Measurements from ENCODE around the gene RFTN1.

RFTN1 gene

DNA sequence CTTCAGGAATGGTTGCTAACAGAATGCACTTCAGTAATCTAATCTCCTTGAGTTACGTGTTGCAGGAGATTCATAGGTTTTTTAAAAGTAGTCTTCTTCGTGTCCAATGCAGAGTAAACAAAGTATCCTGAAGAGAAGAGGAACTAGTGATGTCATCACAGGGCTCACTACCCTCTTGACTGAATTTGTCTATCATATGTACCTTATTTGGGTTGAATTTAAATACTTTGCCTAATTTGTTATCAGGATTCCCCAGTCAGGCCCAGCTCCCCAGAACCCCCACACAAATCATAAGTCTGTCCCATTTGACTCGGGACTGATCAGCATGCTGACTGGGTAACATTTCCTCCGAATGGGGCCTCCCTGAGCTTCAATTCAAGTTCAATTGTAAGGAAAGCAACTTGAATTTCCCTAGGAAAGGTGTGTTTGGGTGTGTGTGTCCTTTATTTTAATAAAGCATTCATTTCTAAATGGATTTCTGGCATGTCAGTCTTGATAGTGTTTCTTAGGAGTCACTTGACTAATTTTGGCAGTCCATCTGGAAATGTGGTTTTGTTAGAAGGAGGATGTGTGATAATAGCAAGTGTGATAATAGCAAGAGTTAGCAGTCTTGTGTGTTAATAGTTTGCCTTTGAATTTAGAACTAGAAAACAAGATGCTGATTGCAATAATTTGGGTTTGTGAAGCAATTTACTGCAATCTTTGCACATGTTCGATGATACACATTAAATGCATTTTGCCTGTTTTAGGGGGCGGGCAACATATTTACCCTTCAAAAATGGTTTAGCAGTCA lies 226.6 kb downstream of the RFTN1 start:
- no peak for TF ChIP-seq JUND (IDR thresholded peaks at IDR 0.05; ENCODE audit: low read depth)
- in situ Hi-C loops (cut with HindIII; ENCODE audit: low pct_unique_long_range_greater_than_20kb, low sequenced_read_pairs) = no loop called here
- DNase-seq (ENCODE audit: low read depth in 1 of 2, low spot score in 1 of 2) = no peak

DNA sequence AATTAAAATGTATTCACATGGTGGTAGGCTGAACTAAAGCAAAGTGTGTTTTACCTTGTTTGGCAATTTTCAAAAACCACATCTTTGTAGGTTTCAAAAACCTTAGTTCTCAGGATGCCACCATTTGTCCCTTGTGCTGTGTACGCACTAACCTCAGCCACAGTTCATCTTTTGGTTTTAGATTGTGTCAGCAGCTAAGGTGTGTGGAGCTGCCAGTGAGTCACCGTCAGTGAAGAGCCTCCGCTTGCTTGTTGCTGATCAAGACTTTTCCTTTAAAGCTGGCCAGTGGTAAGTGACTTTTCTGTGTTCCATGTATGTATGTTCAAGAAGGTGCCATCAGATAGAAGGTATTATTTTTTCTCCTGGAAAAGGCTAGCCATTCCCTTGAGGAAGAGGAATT lies 227.3 kb downstream of the RFTN1 start:
- no peak for TF ChIP-seq JUND (IDR thresholded peaks at IDR 0.05; ENCODE audit: low read depth)
- DNase-seq (ENCODE audit: low read depth in 1 of 2, low spot score in 1 of 2) = no peak
- in situ Hi-C loops (cut with HindIII; ENCODE audit: low pct_unique_long_range_greater_than_20kb, low sequenced_read_pairs) = no loop called here

DNA sequence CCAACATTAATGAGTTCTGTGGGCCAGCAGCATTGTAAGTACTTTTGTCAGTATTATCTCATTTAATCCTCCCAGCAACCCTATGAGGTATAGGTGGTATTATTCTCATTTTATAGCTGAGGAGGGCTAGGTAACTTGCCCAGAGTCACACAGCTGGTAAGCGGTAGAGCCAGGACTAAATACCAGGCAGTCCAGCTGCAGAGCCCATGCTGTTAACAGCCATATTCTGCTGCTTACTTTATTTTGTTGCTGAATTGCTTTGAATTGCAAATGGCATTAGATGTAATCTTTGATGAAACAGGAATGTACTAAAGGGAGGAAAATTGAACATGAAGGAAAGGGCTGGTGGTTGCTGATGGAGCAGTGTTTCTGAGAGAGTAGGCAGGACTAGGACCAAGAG lies 228.9 kb downstream of the RFTN1 start:
- DNase-seq (ENCODE audit: low read depth in 1 of 2, low spot score in 1 of 2) = no peak
- TF ChIP-seq JUND (IDR thresholded peaks at IDR 0.05; ENCODE audit: low read depth) = no peak
- in situ Hi-C loops (cut with HindIII; ENCODE audit: low pct_unique_long_range_greater_than_20kb, low sequenced_read_pairs) = no loop called here

DNA sequence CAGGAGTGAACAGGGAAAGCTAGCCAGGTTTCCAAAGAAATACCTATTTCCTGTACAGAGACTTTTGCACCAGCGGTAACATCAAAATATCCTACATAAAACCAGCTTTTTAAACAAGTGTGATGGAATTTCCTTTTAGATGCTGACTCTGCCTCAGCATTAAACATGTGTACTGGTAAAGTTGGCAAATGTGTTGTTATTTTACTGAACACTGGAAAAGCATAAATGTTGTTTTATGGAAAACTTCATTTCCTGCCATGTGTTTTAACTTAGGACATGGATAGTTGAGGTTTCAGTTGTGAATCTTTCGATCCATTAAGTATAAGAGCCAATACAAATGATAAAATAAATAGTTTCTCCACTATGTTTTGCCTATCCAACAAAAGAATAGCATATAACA lies 232.8 kb downstream of the RFTN1 start:
- DNase-seq (ENCODE audit: low read depth in 1 of 2, low spot score in 1 of 2) = no peak
- no peak for TF ChIP-seq JUND (IDR thresholded peaks at IDR 0.05; ENCODE audit: low read depth)
- in situ Hi-C loops (cut with HindIII; ENCODE audit: low pct_unique_long_range_greater_than_20kb, low sequenced_read_pairs) = no loop called here

DNA sequence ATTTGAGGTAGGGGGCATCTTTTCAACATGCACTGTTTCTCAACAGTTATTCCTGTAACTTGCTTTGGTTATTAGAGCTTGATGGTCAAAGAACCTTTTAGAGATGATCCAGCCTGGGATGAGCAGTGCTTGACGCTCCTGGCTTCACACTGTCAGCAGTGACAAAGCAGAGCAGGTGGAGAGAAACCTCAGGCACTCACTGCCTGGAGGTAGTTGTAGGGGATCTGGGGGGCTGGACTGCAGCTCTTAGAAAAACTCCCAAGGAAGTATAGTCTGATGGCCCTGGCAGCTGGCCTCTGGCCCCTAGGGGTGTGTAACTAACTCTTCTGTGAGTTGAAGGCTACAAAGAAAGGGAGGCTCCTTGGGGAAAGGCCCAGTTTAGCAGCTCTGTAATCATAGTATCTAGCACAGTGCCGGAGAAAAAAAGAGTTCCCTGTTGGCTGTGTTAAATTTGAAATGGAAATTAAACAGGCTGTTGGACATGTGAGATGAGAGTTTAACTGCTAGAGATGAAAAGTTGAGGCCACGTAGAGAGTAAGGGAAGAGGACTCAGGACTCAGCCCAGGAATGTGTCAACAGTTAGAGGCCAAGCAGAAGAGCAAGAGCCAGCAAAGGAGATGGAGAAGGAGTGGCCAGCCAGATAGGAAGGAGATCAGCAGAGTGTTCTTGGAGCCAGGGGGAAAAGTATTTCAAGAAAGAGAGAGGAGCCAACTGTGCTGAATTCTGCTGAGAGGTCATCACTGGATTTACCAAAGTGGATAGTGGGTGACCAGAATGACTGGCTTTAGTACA lies 234.3 kb downstream of the RFTN1 start:
- no peak for DNase-seq (ENCODE audit: low read depth in 1 of 2, low spot score in 1 of 2)
- no peak for TF ChIP-seq JUND (IDR thresholded peaks at IDR 0.05; ENCODE audit: low read depth)
- in situ Hi-C loops (cut with HindIII; ENCODE audit: low pct_unique_long_range_greater_than_20kb, low sequenced_read_pairs) = no loop called here

DNA sequence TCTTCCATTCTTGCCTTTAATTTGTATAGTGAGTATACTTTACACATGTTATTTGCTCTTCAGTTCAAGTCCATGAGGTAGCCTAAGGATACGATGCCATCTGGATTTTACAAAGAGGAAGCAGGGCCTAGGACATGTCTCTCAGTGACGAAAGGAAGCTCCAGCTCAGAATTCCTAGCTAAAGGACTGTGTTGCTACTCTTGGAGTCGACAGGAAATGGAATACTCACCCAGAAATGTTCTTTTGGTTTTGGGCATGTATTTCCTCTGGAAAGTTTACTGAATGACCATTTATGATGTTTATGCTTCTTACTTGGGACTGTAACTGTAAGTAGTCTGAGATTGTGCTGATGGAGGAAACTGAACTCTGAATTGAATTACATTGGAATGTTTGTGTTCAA lies 236.0 kb downstream of the RFTN1 start:
- in situ Hi-C loops (cut with HindIII; ENCODE audit: low pct_unique_long_range_greater_than_20kb, low sequenced_read_pairs) = no loop called here
- peak in 1 of 2 experiments; percentile 23 for DNase-seq (ENCODE audit: low read depth in 1 of 2, low spot score in 1 of 2)
- no peak for TF ChIP-seq JUND (IDR thresholded peaks at IDR 0.05; ENCODE audit: low read depth)

DNA sequence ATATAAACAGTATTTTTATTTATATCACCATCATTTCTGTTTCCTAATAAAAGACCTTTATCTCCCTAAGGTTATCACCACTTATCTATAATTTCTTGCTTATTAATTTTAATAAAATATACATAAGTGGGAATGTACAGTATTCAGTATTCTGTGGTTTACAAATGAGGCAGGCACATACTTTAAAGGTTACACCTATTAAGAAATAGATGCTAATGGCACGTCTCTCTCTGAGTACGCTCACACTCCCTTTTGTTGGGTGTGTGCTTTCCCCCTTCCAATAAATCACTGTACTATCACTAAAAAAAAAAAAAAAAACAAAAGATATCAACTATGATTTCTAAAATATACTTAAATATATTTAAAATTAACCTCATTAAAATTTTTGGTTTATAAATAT lies 239.6 kb downstream of the RFTN1 start:
- no peak for DNase-seq (ENCODE audit: low read depth in 1 of 2, low spot score in 1 of 2)
- in situ Hi-C loops (cut with HindIII; ENCODE audit: low pct_unique_long_range_greater_than_20kb, low sequenced_read_pairs) = no loop called here
- no peak for TF ChIP-seq JUND (IDR thresholded peaks at IDR 0.05; ENCODE audit: low read depth)

DNA sequence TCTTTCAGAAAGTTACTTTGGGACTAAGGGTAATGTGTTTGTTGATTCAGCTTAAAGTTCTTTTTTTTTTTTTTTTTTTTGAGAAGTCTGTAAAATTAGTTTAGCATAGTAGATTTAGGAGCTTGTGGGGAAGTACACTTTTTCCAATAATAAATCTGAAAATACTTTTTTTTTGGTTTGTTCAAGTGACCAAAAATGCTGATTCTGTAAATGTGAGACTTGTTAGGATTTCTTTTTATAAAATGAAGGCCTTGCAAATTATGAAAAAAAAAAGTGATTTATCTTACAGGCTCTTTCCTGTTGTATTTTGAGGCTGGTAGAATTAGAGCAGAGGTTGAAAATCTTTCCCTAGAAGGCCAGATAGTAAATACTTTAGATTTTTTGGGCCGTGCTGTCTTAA lies 240.9 kb downstream of the RFTN1 start:
- no peak for TF ChIP-seq JUND (IDR thresholded peaks at IDR 0.05; ENCODE audit: low read depth)
- no peak for DNase-seq (ENCODE audit: low read depth in 1 of 2, low spot score in 1 of 2)
- in situ Hi-C loops (cut with HindIII; ENCODE audit: low pct_unique_long_range_greater_than_20kb, low sequenced_read_pairs) = no loop called here

DNA sequence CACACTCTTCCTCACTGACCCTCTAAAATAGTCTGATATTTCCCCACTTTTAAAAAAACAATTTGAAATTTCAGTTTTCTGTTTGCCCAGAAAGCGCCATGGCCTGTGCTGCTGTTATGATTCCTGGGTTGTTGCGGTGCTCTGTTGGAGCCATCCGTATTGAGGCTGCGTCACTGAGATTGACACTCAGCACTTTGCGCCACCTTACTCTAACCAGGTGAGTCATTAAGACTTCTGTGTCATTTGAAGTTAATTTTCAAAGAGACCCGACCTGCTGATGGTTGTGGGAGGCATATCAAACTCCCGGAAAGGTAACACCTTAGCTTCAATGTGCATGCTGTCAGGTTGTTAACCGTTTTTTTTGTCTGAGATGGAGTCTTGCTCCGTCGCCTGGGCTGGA lies 242.6 kb downstream of the RFTN1 start:
- DNase-seq (ENCODE audit: low read depth in 1 of 2, low spot score in 1 of 2) = no peak
- TF ChIP-seq JUND (IDR thresholded peaks at IDR 0.05; ENCODE audit: low read depth) = no peak
- in situ Hi-C loops (cut with HindIII; ENCODE audit: low pct_unique_long_range_greater_than_20kb, low sequenced_read_pairs) = no loop called here

DNA sequence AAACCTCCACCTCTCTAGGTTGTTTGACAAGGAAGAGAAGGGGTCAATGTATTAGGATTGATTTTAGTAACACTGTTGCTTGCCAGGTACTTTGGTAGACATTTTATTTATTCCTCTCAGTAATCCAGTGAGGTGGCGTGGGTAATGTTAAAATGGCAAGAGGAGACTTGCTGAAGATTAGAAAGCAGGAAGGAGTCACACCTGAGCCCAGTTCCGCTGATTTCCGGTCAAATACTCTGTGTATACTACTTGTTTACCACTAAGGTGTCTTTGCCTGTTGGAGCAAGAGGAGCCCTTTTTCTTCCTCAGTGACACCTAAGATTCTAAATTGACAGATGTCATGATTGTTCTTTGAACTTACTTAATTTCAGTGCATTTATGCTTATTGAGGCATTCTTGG lies 246.8 kb downstream of the RFTN1 start:
- TF ChIP-seq JUND (IDR thresholded peaks at IDR 0.05; ENCODE audit: low read depth) = no peak
- in situ Hi-C loops (cut with HindIII; ENCODE audit: low pct_unique_long_range_greater_than_20kb, low sequenced_read_pairs) = no loop called here
- DNase-seq (ENCODE audit: low read depth in 1 of 2, low spot score in 1 of 2) = no peak

Measured in T47D (cell line).